Measurements from ENCODE around the gene ZGLP1.

DNA sequence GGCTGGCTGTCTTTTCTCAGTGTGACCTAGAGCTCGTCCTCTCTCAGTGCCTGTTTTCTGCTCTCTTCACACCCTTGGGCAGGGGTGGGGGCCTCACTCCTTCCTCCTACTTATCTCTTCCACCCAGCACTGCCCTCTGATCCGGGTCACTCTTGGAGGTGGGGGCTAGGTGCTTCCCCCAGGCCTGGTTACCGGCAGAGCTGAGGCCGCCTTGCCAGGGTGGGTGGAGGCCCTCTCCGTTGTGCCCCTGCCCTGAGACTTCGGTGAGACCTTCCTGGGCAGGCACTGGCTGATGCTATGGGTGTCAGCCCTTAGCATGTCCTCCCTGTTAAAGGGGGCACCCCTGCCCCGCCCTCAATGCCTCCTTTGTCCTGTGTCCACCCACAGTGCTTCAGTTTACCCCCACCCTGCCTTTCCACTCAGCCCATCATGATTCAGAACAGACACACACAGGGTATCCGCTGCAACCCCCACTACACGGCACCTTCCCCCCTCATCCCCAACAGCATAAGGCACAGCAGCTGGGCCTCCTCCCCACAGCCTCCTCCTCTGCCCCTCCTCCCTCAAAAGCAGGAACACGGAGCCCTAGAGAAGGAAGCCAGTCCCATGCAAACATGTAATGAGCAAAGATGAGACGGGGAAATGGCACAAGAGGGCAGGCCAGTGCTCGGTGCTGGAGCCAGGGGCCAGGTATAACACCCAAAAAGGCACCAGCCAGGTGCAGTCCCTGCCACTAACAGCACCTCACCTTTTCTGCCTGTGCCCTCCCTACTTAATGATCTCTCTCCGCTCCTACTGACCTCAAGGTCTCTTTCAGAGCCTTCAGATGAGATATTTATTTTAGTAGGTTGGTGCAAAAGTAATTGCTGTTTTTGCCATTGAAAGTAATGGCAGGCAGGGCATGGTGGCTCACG, 9.8 kb downstream of the ZGLP1 start:
- TF ChIP-seq, protein P1, sequence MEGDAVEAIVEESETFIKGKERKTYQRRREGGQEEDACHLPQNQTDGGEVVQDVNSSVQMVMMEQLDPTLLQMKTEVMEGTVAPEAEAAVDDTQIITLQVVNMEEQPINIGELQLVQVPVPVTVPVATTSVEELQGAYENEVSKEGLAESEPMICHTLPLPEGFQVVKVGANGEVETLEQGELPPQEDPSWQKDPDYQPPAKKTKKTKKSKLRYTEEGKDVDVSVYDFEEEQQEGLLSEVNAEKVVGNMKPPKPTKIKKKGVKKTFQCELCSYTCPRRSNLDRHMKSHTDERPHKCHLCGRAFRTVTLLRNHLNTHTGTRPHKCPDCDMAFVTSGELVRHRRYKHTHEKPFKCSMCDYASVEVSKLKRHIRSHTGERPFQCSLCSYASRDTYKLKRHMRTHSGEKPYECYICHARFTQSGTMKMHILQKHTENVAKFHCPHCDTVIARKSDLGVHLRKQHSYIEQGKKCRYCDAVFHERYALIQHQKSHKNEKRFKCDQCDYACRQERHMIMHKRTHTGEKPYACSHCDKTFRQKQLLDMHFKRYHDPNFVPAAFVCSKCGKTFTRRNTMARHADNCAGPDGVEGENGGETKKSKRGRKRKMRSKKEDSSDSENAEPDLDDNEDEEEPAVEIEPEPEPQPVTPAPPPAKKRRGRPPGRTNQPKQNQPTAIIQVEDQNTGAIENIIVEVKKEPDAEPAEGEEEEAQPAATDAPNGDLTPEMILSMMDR (IDR thresholded peaks at IDR 0.05 in 2 of 3, conservative IDR thresholded peaks at IDR 0.05 in 1 of 3; ENCODE audit: borderline replicate concordance in 1 of 3, insufficient read depth in 1 of 3, low read depth in 2 of 3, low read length in 2 of 3) = no peak
- no peak for TF ChIP-seq POLR2AphosphoS5 (IDR thresholded peaks at IDR 0.05; ENCODE audit: low read depth, low read length)
- TF ChIP-seq, protein P2, sequence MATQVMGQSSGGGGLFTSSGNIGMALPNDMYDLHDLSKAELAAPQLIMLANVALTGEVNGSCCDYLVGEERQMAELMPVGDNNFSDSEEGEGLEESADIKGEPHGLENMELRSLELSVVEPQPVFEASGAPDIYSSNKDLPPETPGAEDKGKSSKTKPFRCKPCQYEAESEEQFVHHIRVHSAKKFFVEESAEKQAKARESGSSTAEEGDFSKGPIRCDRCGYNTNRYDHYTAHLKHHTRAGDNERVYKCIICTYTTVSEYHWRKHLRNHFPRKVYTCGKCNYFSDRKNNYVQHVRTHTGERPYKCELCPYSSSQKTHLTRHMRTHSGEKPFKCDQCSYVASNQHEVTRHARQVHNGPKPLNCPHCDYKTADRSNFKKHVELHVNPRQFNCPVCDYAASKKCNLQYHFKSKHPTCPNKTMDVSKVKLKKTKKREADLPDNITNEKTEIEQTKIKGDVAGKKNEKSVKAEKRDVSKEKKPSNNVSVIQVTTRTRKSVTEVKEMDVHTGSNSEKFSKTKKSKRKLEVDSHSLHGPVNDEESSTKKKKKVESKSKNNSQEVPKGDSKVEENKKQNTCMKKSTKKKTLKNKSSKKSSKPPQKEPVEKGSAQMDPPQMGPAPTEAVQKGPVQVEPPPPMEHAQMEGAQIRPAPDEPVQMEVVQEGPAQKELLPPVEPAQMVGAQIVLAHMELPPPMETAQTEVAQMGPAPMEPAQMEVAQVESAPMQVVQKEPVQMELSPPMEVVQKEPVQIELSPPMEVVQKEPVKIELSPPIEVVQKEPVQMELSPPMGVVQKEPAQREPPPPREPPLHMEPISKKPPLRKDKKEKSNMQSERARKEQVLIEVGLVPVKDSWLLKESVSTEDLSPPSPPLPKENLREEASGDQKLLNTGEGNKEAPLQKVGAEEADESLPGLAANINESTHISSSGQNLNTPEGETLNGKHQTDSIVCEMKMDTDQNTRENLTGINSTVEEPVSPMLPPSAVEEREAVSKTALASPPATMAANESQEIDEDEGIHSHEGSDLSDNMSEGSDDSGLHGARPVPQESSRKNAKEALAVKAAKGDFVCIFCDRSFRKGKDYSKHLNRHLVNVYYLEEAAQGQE (IDR thresholded peaks at IDR 0.05; ENCODE audit: low read depth) = no peak
- no peak for TF ChIP-seq POLR2A (IDR thresholded peaks at IDR 0.05; ENCODE audit: borderline replicate concordance, extremely low read depth, insufficient read depth, insufficient read length)
- no peak for TF ChIP-seq SP1 (IDR thresholded peaks at IDR 0.05; ENCODE audit: low read depth)
- no peak for TF ChIP-seq EZH2 (IDR thresholded peaks at IDR 0.05)

All from HCT116 (cell line).